Suprapubic skin (tissue), 4 donors: Measurements from ENCODE around the gene LGI1.

Experiments
- POLR2A ChIP-seq, 2 donors: fragments of 450-650 bp; IDR thresholded peaks; one replicate each; pipeline ENCODE4 v1.6.1; 2017; ENCODE audit warnings: antibody characterized with exemption in 2 of 2, mild to moderate bottlenecking in 2 of 2, moderate library complexity in 2 of 2
- POLR2AphosphoS5 ChIP-seq, 3 donors: sonication (generic); formaldehyde crosslinking; IDR thresholded peaks; one replicate each; pipeline ENCODE4 v1.6.1; 2017; ENCODE audit warnings: antibody characterized with exemption in 3 of 3
- TF ChIP-seq, protein P1 (sequence below), 2 donors: fragments of 200-600 bp in 1 of 2; fragments of 450-650 bp in 1 of 2; sonication (generic) in 1 of 2; IDR thresholded peaks; one replicate each; pipeline ENCODE4 v1.5.1; 2016 to 2019; ENCODE audit warnings: antibody characterized with exemption in 2 of 2, mild to moderate bottlenecking in 1 of 2, moderate library complexity in 1 of 2

DNA sequence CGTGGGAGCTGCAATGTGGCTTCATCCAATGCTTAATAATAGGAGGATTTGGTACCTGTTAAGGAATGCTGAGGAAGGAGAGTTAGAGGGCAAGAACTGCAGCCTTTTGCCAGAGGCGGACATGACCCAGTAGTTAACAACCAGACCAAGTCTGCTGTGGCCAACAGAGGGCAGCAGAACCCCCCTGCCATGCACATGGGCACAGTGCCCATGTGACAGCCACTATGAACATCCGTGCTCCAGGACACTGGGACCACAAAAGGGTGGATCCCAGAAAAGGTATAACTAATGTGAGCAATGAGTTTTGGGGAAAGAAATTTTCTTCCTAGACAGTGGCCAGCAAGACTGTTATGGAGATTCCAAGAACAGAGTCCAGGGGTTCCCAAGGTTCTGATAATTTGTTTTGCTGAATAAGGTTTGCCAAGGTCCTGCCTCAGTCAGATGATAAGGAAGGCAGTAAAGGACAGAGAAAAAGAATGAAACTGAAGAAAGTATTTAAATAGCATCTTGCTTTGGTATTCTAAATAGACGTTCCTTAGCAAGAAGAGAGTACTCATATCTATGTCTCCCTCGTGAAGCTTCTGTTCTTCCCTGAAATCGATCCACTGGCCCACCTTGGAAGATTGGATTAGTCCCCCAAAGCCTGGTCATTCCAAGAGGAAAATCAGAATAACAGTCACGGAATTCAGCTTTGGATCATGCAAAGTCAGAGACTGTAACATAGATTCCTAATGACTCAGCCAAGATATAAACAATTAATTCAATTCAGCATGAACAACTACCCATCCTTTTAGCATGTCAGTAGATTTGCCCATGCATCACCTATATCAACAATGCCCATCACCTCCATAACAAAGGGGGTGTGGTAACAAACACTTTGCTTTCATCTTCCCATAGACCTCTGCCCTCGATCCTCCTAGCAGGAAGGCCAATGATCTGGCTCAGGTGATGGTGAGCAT lies 56.0 kb downstream of the LGI1 start:
- TF ChIP-seq, protein P1, sequence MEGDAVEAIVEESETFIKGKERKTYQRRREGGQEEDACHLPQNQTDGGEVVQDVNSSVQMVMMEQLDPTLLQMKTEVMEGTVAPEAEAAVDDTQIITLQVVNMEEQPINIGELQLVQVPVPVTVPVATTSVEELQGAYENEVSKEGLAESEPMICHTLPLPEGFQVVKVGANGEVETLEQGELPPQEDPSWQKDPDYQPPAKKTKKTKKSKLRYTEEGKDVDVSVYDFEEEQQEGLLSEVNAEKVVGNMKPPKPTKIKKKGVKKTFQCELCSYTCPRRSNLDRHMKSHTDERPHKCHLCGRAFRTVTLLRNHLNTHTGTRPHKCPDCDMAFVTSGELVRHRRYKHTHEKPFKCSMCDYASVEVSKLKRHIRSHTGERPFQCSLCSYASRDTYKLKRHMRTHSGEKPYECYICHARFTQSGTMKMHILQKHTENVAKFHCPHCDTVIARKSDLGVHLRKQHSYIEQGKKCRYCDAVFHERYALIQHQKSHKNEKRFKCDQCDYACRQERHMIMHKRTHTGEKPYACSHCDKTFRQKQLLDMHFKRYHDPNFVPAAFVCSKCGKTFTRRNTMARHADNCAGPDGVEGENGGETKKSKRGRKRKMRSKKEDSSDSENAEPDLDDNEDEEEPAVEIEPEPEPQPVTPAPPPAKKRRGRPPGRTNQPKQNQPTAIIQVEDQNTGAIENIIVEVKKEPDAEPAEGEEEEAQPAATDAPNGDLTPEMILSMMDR (IDR thresholded peaks at IDR 0.05), result peak in 1 of 2 donors; percentile 46
- TF ChIP-seq POLR2AphosphoS5 (IDR thresholded peaks at IDR 0.05), result no peak
- no peak for TF ChIP-seq POLR2A (IDR thresholded peaks at IDR 0.05)
